ENCODE results near the gene RNF181.

DNA sequence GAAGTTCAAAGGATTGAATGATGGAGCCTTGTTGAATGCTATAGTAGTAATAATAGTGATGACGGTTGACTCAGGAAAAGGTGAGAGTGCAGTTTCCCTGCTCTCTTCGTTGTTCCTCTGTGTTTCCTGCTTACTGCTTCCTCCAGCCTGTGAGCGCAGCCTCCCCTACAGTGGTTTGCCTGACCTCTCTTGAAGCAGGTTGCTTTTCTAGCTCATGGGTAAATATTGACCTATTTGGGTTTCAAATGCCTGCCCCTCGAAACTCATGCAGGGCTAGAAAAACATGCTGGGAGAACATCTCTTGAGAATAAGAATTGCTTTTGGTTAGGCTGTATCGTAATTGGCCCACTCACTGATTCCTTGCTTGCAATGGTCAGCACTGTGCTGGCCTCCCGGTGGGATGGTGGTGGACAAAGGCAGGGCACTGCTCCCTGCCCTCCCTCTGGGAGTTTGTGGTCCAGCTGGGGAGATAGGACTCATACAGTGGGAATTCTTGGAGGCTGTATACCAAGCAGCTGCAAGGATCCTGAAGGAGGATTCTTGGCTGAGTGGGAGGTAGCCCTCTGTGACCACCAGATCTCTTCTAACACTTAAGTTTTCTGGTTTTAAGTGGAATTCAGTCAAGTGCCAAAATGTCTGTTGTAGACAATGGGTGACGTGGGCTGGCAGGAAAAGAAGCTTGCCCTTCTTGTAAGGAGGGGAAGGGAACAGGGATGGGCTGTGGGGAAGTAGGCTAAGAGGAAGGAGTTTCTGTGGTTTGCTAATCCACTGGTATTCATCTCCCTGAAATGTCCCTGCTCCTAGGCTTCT lies 5.4 kb upstream of the RNF181 start:
- TF ChIP-seq CTCF (IDR thresholded peaks at IDR 0.05) (no peak), POLR2A (IDR thresholded peaks at IDR 0.05) (no peak)

Measured in Peyer's patch (tissue), 4 donors.